SIG-M5 (cell line): ENCODE data around the gene ACACB.

Source experiments
- DNase-seq: peaks from one replicate; lab custom pipeline; 2025; lab: John Stamatoyannopoulos, UW

Gene ACACB

GRCh38 chr12:109255377-109255776 lies 139.0 kb downstream of the ACACB start:
- no peak for DNase-seq

DNA sequence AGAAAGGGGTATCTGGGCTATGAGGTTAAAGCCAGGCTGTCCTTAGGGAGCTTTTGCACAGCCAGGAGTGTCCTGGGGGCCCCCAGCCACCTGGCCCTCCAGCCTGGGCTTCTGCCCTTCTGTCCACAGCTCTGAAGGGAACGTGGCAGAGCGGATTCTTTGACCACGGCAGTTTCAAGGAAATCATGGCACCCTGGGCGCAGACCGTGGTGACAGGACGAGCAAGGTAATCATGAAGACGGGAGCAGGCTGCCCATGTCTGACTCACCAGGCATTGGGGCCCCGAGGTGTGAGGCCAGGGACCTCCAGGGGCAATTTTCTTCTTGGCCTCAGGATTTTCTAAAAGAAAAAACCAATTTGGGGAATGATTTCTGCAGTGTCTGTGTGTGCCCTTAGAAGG lies 139.6 kb downstream of the ACACB start:
- DNase-seq, result no peak

DNA sequence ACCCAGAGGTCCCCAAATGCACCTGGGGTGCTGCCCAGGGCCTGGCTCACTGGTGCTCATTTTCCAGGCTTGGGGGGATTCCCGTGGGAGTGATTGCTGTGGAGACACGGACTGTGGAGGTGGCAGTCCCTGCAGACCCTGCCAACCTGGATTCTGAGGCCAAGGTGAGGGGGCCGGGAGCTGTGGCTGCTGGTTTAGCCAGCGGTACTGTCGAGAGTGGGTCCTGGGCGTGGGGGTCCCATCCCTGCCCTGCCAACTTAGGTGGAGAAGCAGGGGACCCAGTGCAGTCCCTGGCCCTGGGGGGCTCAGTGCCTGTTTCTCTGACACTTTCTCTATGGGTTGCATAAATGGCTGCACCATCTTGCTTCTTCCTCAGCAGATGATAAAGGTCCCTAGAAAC lies 141.8 kb downstream of the ACACB start:
- DNase-seq, result no peak

DNA sequence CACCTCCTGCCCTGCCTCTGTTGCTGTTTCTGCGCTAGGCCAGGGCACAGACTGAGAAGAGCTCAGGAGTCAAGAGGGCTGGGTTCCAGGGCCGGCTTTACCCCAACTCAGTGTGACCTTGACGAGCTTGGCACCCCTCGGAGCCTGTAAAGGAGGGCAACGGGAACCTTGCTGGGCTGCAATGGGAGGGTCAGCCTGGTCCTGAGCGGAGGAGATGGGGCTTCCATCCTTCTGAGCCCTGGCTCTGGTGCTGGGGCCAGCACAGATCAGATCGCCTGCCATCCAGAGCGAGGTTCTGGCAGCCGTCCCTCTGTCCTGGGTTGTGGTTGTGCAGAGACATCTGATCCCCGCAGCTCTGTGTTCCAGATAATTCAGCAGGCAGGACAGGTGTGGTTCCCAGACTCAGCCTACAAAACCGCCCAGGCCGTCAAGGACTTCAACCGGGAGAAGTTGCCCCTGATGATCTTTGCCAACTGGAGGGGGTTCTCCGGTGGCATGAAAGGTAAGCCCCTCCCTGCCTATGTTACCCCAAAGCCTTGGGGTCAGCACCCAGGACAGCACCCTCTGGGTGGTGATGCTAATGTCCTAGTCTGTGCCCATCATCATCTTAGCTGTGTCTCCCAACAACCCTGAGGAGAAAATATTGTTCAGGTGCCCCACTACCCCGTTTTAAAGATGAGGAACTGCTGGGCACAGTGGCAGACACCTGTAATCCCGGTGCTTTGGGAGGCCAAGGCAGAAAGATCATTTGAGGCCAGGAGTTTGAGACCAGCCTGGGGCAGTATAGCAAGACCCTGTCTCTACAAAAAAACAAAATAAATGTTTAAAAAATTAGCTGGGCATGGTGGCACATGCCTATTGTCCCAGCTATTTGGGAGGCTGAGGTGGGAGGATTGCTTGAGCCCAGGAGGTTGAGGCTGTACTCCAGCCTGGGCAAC lies 142.5 kb downstream of the ACACB start:
- no peak for DNase-seq

DNA sequence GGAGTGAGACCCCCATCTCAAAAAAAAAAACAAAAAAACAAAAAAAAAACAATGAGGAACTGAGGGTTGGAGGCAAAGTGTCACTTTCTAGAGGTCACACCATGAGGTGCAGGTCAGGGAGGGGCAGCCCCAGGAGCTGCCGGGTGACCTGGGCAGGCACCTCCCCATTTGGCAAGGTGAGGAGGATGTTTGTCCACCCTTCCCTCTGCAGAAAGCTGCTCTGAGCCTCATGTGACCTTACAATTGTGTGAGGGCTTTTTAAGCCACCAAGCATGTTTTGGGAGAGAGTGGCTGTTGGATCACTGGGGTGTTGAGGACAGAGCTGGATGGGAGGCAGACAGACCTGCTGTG lies 143.1 kb downstream of the ACACB start:
- no peak for DNase-seq

DNA sequence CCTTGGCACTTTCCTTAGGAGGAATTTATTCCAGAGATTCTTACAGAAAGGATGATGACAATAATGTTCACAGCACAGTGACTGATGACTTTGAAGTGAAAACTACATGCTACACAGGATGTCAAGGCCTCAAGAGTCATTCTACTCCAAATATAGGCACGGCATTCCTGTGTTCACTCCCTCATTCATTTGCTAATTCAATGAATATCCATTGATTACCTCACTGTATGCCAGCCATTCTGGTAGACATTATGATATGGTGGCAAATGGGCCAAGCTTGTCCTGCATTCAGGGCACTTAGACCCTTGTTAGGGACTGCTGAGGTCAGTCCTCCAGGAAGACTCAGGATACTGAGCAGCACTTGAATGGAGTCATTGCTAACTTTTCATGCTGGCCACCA lies 144.7 kb downstream of the ACACB start:
- no peak for DNase-seq

- no peak for DNase-seq
These were observed 145.6 kb downstream of the ACACB start for GRCh38 chr12:109261939-109262338.

DNA sequence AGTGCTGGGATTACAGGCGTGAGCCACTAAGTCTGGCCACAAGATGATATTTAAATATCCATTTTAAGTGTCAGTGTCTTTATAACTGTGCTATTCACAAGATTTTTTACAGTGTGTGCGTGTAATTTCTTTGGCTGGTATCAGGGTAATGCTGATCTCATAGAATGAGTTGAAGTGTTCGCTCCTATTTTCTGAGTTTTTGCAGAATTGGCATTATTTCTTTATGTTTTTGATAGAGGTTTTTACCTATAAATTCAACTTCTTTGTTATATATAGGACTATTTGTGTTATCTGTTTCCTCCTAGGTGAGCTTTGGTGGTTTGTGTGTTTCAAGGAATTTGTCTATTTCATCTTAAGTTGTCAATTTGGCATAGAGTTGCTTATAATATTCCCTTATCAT lies 147.1 kb downstream of the ACACB start:
- DNase-seq, result no peak

DNA sequence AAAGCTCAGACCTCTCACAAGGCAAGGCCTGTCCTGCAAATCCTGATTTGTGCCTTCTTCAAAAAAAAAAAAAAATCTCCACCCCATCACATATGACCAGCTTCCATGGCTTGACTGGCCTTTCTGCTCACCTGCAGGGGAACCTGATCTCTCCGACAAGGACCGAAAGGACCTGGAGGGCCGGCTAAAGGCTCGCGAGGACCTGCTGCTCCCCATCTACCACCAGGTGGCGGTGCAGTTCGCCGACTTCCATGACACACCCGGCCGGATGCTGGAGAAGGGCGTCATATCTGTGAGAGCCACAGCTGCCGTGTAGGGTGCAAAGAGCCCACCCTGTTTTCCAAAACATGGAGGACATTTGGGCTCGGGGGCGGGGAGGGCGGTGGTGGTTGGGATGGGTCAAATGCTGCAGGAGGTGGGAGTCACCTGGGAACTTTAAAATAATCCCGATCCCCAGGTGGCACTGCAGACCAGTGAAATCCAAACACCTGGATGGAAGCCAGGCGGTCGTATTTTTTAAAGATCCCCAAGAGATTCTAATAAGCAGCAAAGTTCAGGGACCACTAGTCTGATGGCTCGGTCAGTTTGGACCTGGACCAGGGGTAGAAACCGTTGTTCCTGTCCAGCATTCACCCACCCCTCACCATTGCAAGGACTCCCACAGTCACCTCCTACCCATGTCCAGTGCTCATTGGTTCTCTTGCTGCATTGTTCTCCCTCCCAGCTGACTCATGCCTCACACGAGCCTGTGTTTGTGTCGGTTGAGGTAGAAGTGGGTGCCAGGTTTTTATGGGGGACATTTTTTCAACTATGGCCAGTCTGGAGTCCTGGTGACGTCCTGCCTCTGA lies 147.9 kb downstream of the ACACB start:
- DNase-seq, result no peak

DNA sequence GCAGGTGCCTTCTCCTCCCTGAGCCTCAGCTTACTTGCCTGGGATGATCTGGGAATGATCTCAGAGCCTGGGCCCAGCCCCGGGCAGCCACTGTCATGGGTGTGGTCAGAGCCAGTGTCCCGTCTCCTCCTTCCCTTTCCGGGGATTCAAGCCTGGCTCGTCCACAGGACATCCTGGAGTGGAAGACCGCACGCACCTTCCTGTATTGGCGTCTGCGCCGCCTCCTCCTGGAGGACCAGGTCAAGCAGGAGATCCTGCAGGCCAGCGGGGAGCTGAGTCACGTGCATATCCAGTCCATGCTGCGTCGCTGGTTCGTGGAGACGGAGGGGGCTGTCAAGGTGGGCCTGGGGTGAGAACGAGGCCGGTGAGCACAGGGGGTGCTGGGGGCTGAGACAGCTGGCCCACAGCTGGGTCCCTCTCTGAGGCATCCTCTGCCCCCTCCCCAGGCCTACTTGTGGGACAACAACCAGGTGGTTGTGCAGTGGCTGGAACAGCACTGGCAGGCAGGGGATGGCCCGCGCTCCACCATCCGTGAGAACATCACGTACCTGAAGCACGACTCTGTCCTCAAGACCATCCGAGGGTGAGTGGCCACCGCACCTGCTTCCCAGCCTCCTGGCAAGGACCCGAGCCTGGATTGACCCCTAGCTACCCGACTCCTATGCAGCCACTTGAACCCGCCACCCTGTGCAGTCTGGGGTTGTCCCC lies 148.7 kb downstream of the ACACB start:
- DNase-seq, result no peak

GRCh38 chr12:109266106-109266879 lies 149.9 kb downstream of the ACACB start:
- DNase-seq, result no peak

DNA sequence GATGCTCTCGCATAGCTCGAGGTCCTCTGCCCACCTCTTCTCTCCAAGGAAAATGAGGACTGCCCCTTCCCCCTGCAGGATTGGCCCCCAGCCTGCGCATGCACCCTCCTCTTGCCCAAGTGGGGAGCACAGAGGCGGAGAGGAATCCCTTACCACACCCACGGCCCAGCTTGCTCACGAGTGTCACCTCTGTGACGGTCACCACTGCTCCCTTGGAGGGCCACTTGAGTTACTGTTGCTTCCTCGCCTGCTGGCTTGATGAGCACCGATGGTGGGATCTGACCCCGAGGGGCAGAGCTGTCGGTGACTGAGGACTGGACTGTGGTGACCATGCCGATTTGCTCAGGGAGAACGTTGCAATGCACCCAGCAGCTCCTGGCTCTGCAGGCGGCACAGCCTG lies 151.0 kb downstream of the ACACB start:
- no peak for DNase-seq

DNA sequence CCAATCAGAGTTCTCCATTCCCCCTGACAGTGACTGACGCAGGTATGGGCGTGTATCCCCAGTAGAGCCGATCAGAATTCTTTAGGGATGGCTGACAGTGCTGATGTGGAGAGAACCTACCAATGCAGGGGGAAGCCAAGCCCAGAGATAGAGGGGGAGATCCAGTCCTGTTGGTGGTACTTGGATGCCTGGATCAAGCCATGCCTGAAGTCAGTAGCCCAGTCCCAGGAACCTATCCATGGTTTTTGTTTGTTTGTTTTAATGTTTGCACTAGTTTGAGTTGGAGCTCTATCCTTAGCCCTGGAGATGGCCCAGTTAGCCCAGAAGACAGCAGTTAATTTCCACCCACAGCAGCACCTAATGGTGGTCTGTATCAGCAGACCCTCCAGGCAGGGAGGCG lies 152.5 kb downstream of the ACACB start:
- DNase-seq, result no peak

GRCh38 chr12:109269428-109269827 lies 153.0 kb downstream of the ACACB start:
- DNase-seq, result no peak

GRCh38 chr12:109270494-109270893 lies 154.1 kb downstream of the ACACB start:
- no peak for DNase-seq

DNA sequence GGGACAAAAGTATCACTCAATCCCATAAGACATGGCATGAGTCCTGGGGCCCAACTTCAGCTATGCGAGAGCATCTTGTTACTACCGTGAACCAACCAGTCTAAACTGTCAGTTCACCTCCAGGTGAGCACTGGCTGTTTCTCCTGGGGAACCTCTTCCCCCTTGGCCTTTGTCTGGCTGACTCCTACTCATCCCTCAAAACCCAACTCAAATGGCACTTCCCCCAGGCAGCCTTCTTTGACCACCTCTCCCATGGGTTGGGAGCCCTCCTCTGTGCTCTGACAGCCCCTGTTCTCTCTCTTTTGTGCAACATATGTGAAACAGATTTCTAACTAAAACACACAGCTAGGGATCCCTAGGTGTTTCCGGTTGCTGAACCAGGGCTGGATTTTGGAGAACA lies 155.0 kb downstream of the ACACB start:
- DNase-seq, result no peak

- no peak for DNase-seq
These were observed 157.0 kb downstream of the ACACB start for GRCh38 chr12:109273354-109273753.

DNA sequence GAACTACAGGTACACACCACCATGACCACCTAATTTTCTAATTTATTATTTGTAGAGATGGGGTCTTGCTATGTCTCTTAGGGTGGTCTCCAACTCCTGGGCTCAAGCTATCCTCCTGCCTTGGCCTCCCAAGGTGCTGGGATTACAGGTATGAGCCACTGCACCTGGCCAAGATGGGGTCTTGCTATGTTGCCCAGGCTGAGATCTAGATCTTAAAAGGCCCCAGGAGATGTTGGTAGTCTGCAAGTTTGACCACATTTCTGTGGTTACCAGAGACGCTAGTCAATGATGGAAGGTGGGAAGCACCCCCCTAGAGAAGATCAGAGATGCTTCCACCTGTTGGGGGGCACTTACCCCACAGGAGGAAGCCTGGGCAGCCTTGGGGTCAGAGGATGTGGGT lies 158.0 kb downstream of the ACACB start:
- DNase-seq, result no peak

- DNase-seq, result no peak
These were observed 158.8 kb downstream of the ACACB start for GRCh38 chr12:109275173-109275572.

- DNase-seq, result no peak
These were observed 159.8 kb downstream of the ACACB start for GRCh38 chr12:109276160-109276559.

DNA sequence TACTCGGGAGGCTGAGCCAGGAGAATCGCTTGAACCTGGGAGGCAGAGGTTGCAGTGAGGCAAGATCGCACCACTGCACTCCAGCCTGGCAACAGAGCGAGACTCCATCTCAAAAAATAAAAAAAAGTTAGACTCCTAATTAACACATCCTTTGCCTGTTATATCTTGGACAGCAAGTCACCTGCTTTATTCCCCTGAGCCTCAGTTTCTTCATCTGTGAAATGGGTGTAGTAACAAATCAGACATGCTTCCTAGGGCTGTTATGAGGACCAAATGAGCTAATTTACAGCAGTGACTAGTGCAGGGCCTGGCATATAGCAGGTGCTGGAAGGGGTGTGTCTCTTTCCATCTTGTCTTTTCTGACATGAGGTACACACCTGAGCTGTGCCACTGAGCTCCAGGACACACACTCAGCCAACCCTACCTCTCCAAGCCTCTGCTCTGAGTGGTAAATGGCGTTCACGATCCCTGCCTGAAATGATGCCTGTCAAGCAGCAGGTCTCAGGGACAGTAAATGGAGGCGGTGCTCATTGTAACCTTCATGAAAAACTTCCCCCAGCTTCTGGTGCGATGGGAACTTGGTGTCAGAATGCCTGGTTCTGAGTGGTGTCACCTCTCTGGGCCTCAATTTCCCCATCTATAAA lies 161.0 kb downstream of the ACACB start:
- no peak for DNase-seq
